Stomach (tissue), 9 donors: ENCODE data around the gene KLF13. TPM values are rescaled to one million over a fixed set of nuclear protein-coding genes. Genes with fewer than 3 reads are reported as not detected.

Experiments
- DNase-seq, 2 donors: peaks; one replicate each; pipeline versions ENCODE4 v3.0.0 to v3.0.0-alpha.2; 2013 to 2019
- H3K27ac ChIP-seq, 5 donors: fragments of 200-600 bp in 4 of 5; sonication (generic) in 4 of 5; one replicate each; pipeline ENCODE4 v1.5.1; 2013 to 2019; ENCODE audit warnings: mild to moderate bottlenecking in 1 of 5, moderate library complexity in 1 of 5
- H3K27me3 ChIP-seq, 3 donors: fragments of 200-600 bp; sonication (generic); one replicate each; pipeline ENCODE4 v1.5.1; 2017 to 2019; ENCODE audit warnings: mixed run types in 1 of 3
- H3K36me3 ChIP-seq, 4 donors: fragments of 200-600 bp; sonication (generic); 1 replicate in 3 of 4; 2 replicates in 1 of 4; pipeline ENCODE4 v1.5.1; 2016 to 2019
- H3K4me1 ChIP-seq, 4 donors: fragments of 200-600 bp; sonication (generic); one replicate each; pipeline ENCODE4 v1.5.1; 2016 to 2019
- H3K4me3 ChIP-seq, 4 donors: fragments of 200-600 bp; sonication (generic) in 3 of 4; one replicate each; pipeline ENCODE4 v1.5.1; 2016 to 2019; ENCODE audit warnings: mild to moderate bottlenecking in 1 of 4
- H3K9me3 ChIP-seq, 4 donors: fragments of 200-600 bp; sonication (generic); one replicate each; pipeline ENCODE4 v1.5.1; 2016 to 2019
- CTCF ChIP-seq, 7 experiments: fragments of 450-650 bp in 4 of 7; fragments of 200-600 bp in 3 of 7; sonication (generic) in 3 of 7; IDR thresholded peaks; one replicate each; pipeline ENCODE4 v1.5.1; 2016 to 2019; ENCODE audit warnings: antibody characterized with exemption in 7 of 7, control low read depth in 2 of 7, mild to moderate bottlenecking in 1 of 7
- EP300 ChIP-seq: sonication (generic); formaldehyde crosslinking; IDR thresholded peaks from one replicate; pipeline ENCODE4 v1.6.1; 2017; ENCODE audit warnings: antibody characterized with exemption
- POLR2A ChIP-seq, 4 donors: fragments of 450-650 bp; IDR thresholded peaks; one replicate each; pipeline ENCODE4 v1.6.1; 2016; ENCODE audit warnings: antibody characterized with exemption in 4 of 4, control low read depth in 2 of 4, mild to moderate bottlenecking in 1 of 4, moderate library complexity in 1 of 4
- POLR2AphosphoS5 ChIP-seq, 3 donors: sonication (generic); formaldehyde crosslinking; IDR thresholded peaks; one replicate each; pipeline ENCODE4 v1.6.1; 2016; ENCODE audit warnings: antibody characterized with exemption in 3 of 3
- WGBS, 5 donors: extraction: QIAGEN DNeasy Blood & Tissue Kit in 3 of 5; methylation state at CpG; one replicate each; pipeline versions ENCODE4 v1.1.5 to v1.1.7; 2013 to 2018; 5-methylcytosine and 5-hydroxymethylcytosine counted together
- intact Hi-C: fragments of 100-400 bp; cut with DNase I; formaldehyde crosslinking; loops from one replicate; pipeline ENCODE4 v1.15.1; 2023; ENCODE audit warnings: low total_unique reads
- polyA plus RNA-seq, 3 donors: library from polyadenylated mRNA; stranded (reverse); fragments of 200-250 nt; gene quantifications; one replicate each; pipeline ENCODE4 v1.2.3, GENCODE V29; 2013
- total RNA-seq, 5 donors: library from RNA; depleted of rRNA; stranded (reverse); fragments of >200 nt; gene quantifications; one replicate each; pipeline versions ENCODE4 v1.1.0 to v1.2.3, GENCODE V29; 2014 to 2016
- donor health status: healthy with polysubstance abuse.
- donor health status: Bipolar disorder and iron deficiency.
- donor health status: healthy.

The KLF13 gene
- total and polyA plus RNA-seq, 8 donors: 9.3 to 74.0 (median 33.3) TPM

GRCh38 chr15:31341496-31342195, 15.0 kb downstream of the KLF13 start:
- Histone ChIP-seq H3K4me3 (no peak overlapping the region), H3K9me3 (no peaks in the 10 kb centered on the region), H3K27me3 (no peaks in the 10 kb centered on the region), H3K36me3 (peaks cover 0 to 8% (median 4%) of the 10 kb centered on the region in 4 donors), H3K27ac (peak overlapping the region in 3 of 5 donors; percentile 72 to 73 (median 72)), H3K4me1 (peaks cover 82 to 100% (median 99%) of the 10 kb centered on the region in 4 donors)
- DNase-seq: no peak
- WGBS, 5 donors: 70 to 93% (median 82%) methylated on average over 2 to 4 of the region's 4 CpGs
- no peak for TF ChIP-seq POLR2A (IDR thresholded peaks at IDR 0.05)
- TF ChIP-seq POLR2AphosphoS5 (IDR thresholded peaks at IDR 0.05): no peak
- no peak for TF ChIP-seq EP300
- TF ChIP-seq CTCF (IDR thresholded peaks at IDR 0.05): no peak
- intact Hi-C loops: no loop called here

- WGBS, 5 donors: 76 to 85% (median 81%) methylated on average over 11 of the region's 11 CpGs
- H3K36me3 ChIP-seq: peaks cover 0 to 15% (median 4%) of the 10 kb centered on the region in 4 donors
- no peaks in the 10 kb centered on the region for H3K9me3 ChIP-seq
- DNase-seq: no peak
- no peak overlapping the region for H3K4me3 ChIP-seq
- no peaks in the 10 kb centered on the region for H3K27me3 ChIP-seq
- H3K27ac ChIP-seq: peak overlapping the region in 4 of 5 donors; percentile 62 to 73 (median 72)
- intact Hi-C loops: no loop called here
- no peak for TF ChIP-seq EP300
- TF ChIP-seq CTCF (IDR thresholded peaks at IDR 0.05): no peak
- no peak for TF ChIP-seq POLR2AphosphoS5 (IDR thresholded peaks at IDR 0.05)
- no peak for TF ChIP-seq POLR2A (IDR thresholded peaks at IDR 0.05)
- peaks cover 82 to 100% (median 99%) of the 10 kb centered on the region in 4 donors for H3K4me1 ChIP-seq
These were observed 15.7 kb downstream of the KLF13 start for GRCh38 chr15:31342381-31342780.

GRCh38 chr15:31342781-31343626, 16.4 kb downstream of the KLF13 start:
- no peaks in the 10 kb centered on the region for H3K27me3 ChIP-seq
- intact Hi-C loops: no loop called here
- 63 to 82% (median 73%) methylated on average over 13 to 22 of the region's 22 CpGs for WGBS, 5 donors
- peaks cover 78 to 100% (median 98%) of the 10 kb centered on the region in 4 donors for H3K4me1 ChIP-seq
- DNase-seq: no peak
- H3K36me3 ChIP-seq: peaks cover 0 to 21% (median 7%) of the 10 kb centered on the region in 4 donors
- H3K27ac ChIP-seq: peak overlapping the region in 4 of 5 donors; percentile 62 to 73 (median 72)
- H3K4me3 ChIP-seq: no peak overlapping the region
- no peaks in the 10 kb centered on the region for H3K9me3 ChIP-seq
- no peak for TF ChIP-seq POLR2A (IDR thresholded peaks at IDR 0.05)
- TF ChIP-seq CTCF (IDR thresholded peaks at IDR 0.05): no peak
- TF ChIP-seq EP300: no peak
- TF ChIP-seq POLR2AphosphoS5 (IDR thresholded peaks at IDR 0.05): no peak

GRCh38 chr15:31343831-31344230, 17.2 kb downstream of the KLF13 start:
- DNase-seq: no peak
- Histone ChIP-seq H3K36me3 (peaks cover 0 to 29% (median 14%) of the 10 kb centered on the region in 4 donors), H3K4me1 (peaks cover 70 to 100% (median 95%) of the 10 kb centered on the region in 4 donors), H3K4me3 (no peak overlapping the region), H3K27me3 (no peaks in the 10 kb centered on the region), H3K27ac (peak overlapping the region; percentile 46 to 73 (median 72)), H3K9me3 (no peaks in the 10 kb centered on the region)
- no peak for TF ChIP-seq POLR2AphosphoS5 (IDR thresholded peaks at IDR 0.05)
- TF ChIP-seq CTCF (IDR thresholded peaks at IDR 0.05): no peak
- no peak for TF ChIP-seq POLR2A (IDR thresholded peaks at IDR 0.05)
- TF ChIP-seq EP300: no peak
- intact Hi-C loops: no loop called here
- 35 to 60% (median 39%) methylated on average over 4 to 5 of the region's 5 CpGs for WGBS, 5 donors
